Left cardiac atrium (tissue), 4 donors: ENCODE results near the gene F2RL1. TPM values are rescaled to one million over a fixed set of nuclear protein-coding genes. Genes with fewer than 3 reads are reported as not detected.
"Not testable (repeated sequence)": the region's sequence is repeated elsewhere in the genome, so short reads cannot be mapped to it uniquely, and the experiment has no call there.

Source experiments
- ATAC-seq, 2 donors: fragments of 200-7000 bp; cut with Tn5 transposase; one replicate each; pipeline ENCODE4 v1.9.1; 2020; ENCODE audit warnings: mild to moderate bottlenecking in 2 of 2, moderate library complexity in 2 of 2
- DNase-seq: peaks from one replicate; pipeline ENCODE4 v3.0.0-alpha.2; 2020
- intact Hi-C, 2 donors: fragments of 100-400 bp; cut with DNase I; formaldehyde crosslinking; loops; one replicate each; pipeline versions ENCODE4 v1.14.1 to v1.15.1; 2022 to 2023
- total RNA-seq, 2 donors: library from RNA; stranded (reverse); fragmentation: NEBNext Ultra II Directional; extraction: Animal tissue kit (Norgen Biotek cat#: 25700); gene quantifications; one replicate each; pipeline ENCODE4 v1.2.1, GENCODE V29; 2021
- donor health status: DM: no; HTN: yes; CAD: no.
- donor health status: DM: no; HTN: yes; CAD: no; lungs with severe emphysema.
- donor health status: DM: yes; HTN: yes; CAD: no.
- donor health status: Dilated cardiomyopathy.

F2RL1 gene
- total RNA-seq, 2 donors from 2014 or later = 1.7 to 3.9 TPM

DNA sequence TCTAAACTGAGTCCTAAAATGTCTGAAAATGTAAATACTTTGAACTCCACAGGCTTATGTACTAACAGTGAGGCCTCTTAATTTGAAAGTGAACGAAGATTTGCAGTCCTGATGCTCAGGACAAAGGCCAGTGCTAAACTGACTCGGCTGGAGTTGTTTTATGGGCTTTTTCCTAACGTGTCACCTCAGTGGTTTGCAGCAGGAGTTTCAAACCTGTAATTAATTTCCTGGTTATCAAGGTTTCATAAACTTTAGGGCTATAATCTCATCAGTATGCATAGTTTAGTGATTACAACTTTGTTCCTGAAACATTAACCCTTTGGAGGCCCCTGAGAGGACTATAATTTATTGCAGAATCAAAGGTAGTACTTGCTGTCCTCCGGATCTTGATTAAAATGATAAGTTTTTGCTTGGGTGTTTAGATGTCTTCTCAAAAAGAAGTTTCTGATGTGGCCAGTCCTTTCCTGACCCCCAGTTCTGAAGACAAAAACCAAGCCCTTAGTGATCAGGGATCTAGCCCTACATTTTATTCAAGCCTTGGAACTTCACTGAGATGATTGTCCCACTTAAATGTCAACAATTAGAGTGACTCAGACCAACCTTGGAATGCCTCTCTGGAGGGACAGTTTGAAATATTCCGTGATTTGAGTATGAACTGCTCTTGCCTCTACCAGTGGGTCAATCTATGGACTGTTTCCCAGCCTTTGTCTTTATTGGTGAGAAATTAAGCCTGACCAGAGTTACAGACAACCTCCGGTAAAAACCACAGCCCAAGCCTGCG lies 19.8 kb downstream of the F2RL1 start:
- DNase-seq = no peak
- intact Hi-C loops = no loop called here
- ATAC-seq = no peak

GRCh38 chr5:76841361-76841760 lies 22.5 kb downstream of the F2RL1 start:
- no peak for ATAC-seq
- intact Hi-C loops = no loop called here
- no peak for DNase-seq

- intact Hi-C loops = no loop called here
- DNase-seq = no peak
Observed at GRCh38 chr5:76845890-76846289, 27.1 kb downstream of the F2RL1 start.

GRCh38 chr5:76849419-76850291 lies 30.8 kb downstream of the F2RL1 start, which contains the start of gene S100Z:
Gene S100Z, plus strand, starts transcription at chr5:76850014. Its CDS starts 25,346 bp downstream, at chr5:76875360.
- DNase-seq (no peak), ATAC-seq (no peak)
- intact Hi-C loops = no loop called here

More at GRCh38 chr5:76845890-76846289, 27.1 kb downstream of the F2RL1 start:
- ATAC-seq = no peak

DNA sequence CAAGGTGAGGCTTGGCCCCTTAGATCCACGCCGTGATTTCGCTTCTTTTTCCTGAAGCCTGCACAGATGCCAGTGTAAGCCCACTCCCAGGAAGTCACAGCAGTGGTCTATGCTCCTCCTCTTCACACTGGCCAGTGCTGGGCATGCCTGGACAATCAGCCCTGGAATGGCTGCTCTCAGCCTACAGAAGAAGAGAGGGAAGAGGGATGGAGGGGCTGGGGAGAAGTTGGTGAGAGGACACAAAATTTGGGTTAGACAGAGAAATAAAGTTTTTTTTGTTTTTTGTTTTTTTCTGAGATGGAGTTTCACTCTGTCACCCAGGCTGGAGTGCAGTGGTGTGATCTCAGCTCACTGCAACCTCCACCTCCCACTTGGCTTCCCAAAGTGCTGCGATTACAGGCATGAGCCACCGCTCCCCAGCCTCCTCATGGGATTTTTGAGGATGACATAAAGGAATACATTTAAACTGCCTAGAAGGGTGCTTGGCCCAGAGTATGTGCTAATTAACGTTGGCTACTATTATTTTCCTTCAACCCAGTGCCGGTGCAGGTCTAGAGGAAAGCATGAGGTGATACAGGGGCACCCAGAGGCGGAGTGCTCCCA lies 31.8 kb downstream of the F2RL1 start:
- ATAC-seq = peak in 1 of 2 donors; percentile 14
- intact Hi-C loops = no loop called here
- DNase-seq = no peak

DNA sequence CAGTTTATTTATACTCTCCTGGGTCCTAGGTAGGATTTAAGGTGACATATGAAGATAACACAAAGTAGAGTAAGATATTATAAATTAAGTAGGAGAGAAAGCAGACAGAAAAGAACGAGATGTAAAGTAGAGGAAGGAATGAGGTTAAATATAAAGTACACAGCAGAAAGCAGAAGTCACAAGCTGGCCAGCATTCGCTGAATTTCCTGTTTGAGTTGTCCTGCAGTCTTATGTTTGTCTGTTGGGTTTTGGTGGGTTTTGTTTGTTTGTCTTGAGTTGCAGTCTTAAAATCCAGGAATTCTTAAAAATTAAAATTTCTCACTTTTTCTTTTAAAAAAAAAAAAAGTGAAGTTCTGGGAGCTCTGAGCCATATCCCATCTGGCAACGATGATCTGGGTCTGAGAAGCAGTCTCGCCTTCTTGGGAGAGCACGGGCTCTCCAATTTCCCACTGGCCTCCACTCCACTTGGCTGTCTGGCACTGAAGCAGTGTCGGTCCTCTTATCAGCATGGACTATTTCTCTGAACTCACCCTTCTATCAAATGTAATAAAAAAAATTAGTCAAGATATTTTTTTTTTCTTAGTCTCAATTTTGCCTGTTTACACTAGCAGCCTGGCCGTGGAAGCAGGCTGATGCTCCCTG lies 33.0 kb downstream of the F2RL1 start:
- ATAC-seq = peak; percentile 77 to 82
- peak; percentile 37 for DNase-seq
- intact Hi-C loops = no loop called here

GRCh38 chr5:76852772-76853171 lies 33.9 kb downstream of the F2RL1 start:
- no peak for DNase-seq
- peak in 1 of 2 donors; percentile 26 for ATAC-seq
- intact Hi-C loops = no loop called here

GRCh38 chr5:76853741-76854140 lies 34.9 kb downstream of the F2RL1 start:
- intact Hi-C loops, ATAC-seq, DNase-seq: not testable (repeated sequence)

DNA sequence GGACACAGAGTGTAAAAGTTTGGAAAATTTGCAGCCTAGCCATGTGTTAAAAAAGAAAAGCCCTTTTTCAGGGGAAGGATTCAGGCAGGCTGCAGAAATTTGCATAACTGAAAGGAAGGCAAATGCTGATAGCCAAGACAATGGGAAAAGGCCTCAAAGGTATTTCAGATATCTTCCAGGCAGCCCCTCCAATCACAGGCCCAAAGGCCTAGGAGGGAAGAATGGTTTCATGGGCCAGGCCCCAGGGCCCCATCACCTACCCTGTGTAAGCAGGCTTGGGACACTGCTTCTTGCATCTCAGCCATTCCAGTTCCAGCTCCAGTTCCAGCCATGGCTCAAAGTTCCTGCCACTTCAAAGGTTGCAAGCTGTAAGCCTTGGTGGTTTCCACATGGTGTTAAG lies 35.8 kb downstream of the F2RL1 start:
- no peak for DNase-seq
- intact Hi-C loops = no loop called here
- ATAC-seq = no peak

- intact Hi-C loops, ATAC-seq: not testable (repeated sequence)
Observed at GRCh38 chr5:76855501-76855900, 36.7 kb downstream of the F2RL1 start.

DNA sequence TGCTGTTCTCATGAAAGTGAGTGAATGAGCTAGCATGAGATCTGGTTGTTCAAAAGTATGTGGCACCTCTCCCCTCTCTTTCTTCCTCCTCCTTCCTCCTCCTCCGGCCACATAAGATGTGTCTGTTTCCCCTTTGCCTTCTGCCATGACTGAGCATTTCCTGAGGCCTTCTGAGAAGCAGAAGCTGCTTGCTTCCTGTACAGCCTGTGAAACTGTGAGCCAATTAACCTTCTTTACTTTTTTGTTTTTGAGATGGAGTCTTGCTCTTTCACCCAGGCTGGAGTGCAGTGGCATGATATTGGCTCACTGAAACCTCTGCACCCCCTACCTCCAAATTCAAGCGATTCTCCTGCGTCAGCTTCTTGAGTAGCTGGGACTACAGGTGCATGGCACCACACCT lies 37.1 kb downstream of the F2RL1 start:
- intact Hi-C loops = no loop called here
- DNase-seq (no peak), ATAC-seq (peak; percentile 47 to 73)

More at GRCh38 chr5:76855501-76855900, 36.7 kb downstream of the F2RL1 start:
- not testable (repeated sequence) for DNase-seq

- ATAC-seq, intact Hi-C loops: not testable (repeated sequence)
Observed at GRCh38 chr5:76856800-76857199, 38.0 kb downstream of the F2RL1 start.

DNA sequence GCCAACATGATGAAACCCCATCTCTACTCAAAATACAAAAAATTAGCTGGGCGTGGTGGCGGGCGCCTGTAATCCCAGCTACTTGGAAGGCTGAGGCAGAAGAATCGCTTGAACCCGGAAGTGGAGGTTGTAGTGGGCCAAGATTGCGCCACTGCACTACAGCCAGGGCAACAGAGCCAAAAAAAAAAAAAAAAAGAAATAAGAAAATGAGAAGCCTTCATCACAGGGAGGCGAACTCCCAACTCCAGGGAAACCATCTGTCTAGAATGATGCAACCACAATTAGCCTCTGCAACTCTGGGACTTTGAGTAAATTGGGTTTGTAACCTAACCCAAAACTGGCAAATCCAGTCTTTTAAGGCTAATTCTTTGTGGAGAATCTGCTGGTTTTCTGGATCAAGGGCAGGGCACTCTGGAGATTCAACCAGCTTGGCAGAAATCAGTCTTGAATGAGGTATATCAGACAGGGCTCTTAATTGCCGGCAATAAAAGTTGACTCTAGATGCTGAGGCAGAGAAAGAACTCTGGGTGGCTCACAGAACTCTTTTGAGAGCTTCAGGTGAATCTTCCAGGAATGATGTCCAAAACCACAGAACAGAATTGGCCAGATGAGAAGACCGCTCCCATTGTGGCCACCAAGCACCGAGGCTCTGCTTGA lies 40.9 kb downstream of the F2RL1 start:
- DNase-seq = no peak
- intact Hi-C loops = no loop called here
- ATAC-seq = no peak

More at GRCh38 chr5:76856800-76857199, 38.0 kb downstream of the F2RL1 start:
- not testable (repeated sequence) for DNase-seq

DNA sequence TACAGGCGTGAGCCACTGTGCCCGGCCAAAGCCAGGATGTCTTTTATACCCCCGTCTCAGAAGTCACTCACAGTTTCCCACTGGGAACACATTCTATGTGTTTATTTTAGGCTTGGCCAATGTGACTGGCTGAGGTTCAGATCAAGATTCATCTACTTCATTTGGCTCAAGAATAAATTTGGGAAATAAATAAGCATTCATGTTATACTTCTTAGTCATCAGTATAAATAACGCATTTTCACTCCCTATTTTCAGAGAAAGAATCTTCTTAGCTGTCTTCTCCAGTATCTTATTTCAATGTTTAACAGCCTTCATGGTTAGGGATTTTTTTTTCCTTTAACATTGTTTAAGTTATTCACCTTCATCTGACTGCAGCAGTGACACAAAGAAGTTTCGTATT lies 42.8 kb downstream of the F2RL1 start:
- intact Hi-C loops = no loop called here
- ATAC-seq (no peak), DNase-seq (no peak)

DNA sequence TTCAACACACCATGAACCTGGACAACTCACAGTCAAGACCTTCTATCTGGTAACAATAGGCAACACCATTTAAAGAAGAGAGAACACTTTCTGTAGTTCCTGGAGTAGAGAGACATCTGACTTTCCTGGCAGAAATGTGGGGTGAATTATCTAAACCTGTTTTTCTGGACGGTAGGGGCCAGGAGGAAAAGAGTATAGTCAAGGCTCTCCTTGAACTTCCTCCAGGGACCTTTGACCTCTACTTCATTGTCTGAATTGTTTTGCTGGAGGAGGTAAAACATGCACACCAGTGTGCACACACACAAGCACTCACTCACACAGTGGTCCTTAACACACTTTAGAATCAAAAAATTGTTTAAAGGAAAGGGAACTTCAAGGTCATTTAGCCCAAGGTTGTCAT lies 44.2 kb downstream of the F2RL1 start:
- intact Hi-C loops = no loop called here
- ATAC-seq = no peak
- no peak for DNase-seq

DNA sequence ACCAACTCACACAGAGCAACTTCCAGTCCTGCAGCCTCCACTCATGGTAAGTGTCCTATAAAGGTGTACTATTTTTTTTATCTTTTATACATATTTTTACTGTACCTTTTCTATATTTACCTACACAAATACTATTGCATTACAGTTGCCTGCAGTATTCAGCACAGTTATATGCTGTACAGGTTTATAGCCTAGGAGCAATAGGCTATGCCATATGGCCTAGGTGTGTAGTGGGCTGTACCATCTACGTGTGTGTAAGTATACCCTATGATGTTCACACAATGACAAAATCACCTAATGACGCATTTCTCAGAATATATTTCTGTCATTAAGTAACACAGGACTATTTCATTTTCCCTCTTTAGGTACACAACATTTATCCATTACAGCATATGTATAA lies 47.7 kb downstream of the F2RL1 start:
- DNase-seq (no peak), ATAC-seq (no peak)
- intact Hi-C loops = loop anchor here in 1 of 2 donors (5.0 kb wide), 1 partner anchor 146 kb away; no protein-coding TSS in a partner anchor

DNA sequence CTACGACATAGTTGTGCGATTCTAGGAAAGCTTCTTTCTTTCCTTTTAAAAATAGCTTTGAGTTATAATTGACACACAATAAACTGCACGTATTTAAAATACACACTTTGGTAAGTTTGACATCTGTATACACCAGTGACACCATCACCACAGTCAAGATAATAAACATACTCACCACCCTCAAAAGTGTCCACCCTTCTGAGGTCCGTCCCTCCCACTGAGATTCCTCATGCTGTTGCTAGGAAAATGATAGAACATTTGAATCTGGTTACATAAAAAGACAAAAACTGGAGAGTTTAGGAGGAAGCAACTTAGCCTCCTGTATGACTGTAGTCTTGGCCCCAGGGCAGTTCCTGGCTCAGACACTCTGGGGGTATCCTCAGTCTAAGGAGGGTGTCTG lies 48.2 kb downstream of the F2RL1 start:
- intact Hi-C loops = loop anchor here in 1 of 2 donors (5.0 kb wide), 1 partner anchor 145 kb away; no protein-coding TSS in a partner anchor
- DNase-seq = no peak
- ATAC-seq = no peak
